HAP-1 (cell line): ENCODE data around the gene CD4.

Experiments used
- DNase-seq, 2 experiments: peaks; one replicate each; pipeline ENCODE4 v3.0.0-alpha.2; 2016 to 2020; ENCODE audit warnings: low spot score in 2 of 2
- H3K27me3 ChIP-seq: fragments of 250-450 bp; sonication (Bioruptor Pico); 2 replicates; pipeline ENCODE4 v1.5.1; 2020; ENCODE audit warnings: low read depth, mild to moderate bottlenecking, moderate library complexity
- H3K36me3 ChIP-seq: fragments of 250-450 bp; sonication (Bioruptor Pico); replicated peaks from 2 replicates; pipeline ENCODE4 v1.5.1; 2020; ENCODE audit warnings: mild to moderate bottlenecking
- H3K4me1 ChIP-seq: fragments of 250-450 bp; sonication (Bioruptor Pico); 2 replicates; pipeline ENCODE4 v1.5.1; 2020; ENCODE audit warnings: mild to moderate bottlenecking
- H3K4me3 ChIP-seq: fragments of 250-450 bp; sonication (Bioruptor Pico); 2 replicates; pipeline ENCODE4 v1.5.1; 2020; ENCODE audit warnings: mild to moderate bottlenecking, moderate library complexity
- H3K9me3 ChIP-seq: fragments of 250-450 bp; sonication (Bioruptor Pico); 2 replicates; pipeline ENCODE4 v1.5.1; 2020; ENCODE audit warnings: mild to moderate bottlenecking, moderate library complexity
- in situ Hi-C: fragments of 300-500 bp; cut with MboI; formaldehyde crosslinking; loops from 3 replicates; pipeline ENCODE4 v1.14.3; 2020; ENCODE audit warnings: low sequenced_read_pairs, inconsistent platforms, mixed read lengths

CD4 gene

DNA sequence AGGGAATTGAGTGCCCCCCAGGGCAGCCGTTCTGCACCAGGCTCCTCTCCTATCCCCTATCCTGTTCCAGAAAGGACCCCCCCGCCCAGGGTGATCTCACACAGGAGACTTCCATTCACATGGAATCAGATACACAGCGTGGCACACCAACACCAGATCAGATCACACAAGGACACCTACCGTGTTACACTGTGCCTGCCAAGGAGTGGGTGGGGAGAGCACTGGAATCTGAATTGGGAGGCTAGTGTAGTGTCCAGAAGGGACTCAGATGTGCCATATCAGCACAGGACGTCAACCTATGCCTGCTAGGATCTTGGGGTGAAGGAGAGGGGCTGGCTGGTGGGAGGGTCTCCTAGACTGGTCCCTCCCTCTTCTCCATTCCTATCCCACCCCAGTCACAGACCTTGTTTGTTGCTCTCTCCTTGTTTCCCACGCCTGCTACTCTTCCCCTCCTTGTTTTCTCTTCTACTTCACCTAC, 20.9 kb upstream of the CD4 start:
- Histone ChIP-seq H3K36me3 (peaks cover 25% of the 10 kb centered on the region), H3K9me3 (no peaks in the 10 kb centered on the region), H3K4me1 (peaks cover 35% of the 10 kb centered on the region), H3K27me3 (no peaks in the 10 kb centered on the region), H3K4me3 (peak overlapping the region; percentile 82)
- in situ Hi-C loops, result no loop called here
- peak in 1 of 2 experiments; percentile 40 for DNase-seq

DNA sequence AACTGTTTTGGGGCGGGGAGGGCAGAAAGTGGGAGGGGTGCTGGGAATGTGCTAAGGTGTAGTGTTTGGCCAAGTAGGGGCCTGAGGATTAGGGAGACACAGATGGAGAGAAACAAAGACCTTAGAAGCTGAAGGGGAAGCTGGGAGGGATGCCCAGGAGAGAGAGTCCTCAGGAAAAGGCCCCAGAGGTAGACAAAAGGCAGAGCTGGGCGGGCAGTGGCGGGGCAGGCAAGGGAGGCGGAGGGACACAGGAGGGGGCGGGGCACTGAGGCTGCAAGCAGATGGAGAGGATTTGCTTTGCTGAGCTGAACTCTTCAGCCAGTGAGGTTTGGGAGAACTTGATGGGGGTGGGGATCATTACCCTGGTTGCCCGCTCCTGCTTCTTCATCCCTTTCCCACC, 20.3 kb upstream of the CD4 start:
- peaks cover 30% of the 10 kb centered on the region for H3K4me1 ChIP-seq
- DNase-seq, result peak; percentile 80 to 95
- H3K4me3 ChIP-seq, result peak overlapping the region; percentile 82
- H3K27me3 ChIP-seq, result no peaks in the 10 kb centered on the region
- H3K9me3 ChIP-seq, result no peaks in the 10 kb centered on the region
- in situ Hi-C loops, result no loop called here
- peaks cover 25% of the 10 kb centered on the region for H3K36me3 ChIP-seq

DNA sequence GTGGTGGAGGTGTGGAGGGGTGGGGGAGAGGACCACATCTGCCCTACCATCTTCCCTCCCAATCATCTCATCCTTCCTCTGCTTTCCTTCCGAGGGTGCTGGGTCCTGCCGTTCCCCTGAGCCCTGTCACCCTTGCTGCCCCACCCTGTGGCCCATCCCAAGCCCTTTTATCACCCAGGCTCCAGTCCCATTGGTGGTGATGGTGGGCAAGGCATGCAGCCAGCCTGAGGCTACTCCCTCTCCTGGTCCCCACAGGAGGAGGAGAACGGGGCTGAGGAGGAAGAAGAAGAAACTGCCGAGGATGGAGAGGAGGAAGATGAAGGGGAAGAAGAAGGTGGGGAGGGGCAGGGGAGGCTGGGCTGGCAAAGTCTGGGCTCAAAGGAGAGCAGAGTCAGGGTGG, 19.7 kb upstream of the CD4 start:
- Histone ChIP-seq H3K4me3 (no peak overlapping the region), H3K4me1 (peaks cover 28% of the 10 kb centered on the region), H3K27me3 (no peaks in the 10 kb centered on the region), H3K9me3 (no peaks in the 10 kb centered on the region), H3K36me3 (peaks cover 25% of the 10 kb centered on the region)
- in situ Hi-C loops, result no loop called here
- DNase-seq, result no peak

DNA sequence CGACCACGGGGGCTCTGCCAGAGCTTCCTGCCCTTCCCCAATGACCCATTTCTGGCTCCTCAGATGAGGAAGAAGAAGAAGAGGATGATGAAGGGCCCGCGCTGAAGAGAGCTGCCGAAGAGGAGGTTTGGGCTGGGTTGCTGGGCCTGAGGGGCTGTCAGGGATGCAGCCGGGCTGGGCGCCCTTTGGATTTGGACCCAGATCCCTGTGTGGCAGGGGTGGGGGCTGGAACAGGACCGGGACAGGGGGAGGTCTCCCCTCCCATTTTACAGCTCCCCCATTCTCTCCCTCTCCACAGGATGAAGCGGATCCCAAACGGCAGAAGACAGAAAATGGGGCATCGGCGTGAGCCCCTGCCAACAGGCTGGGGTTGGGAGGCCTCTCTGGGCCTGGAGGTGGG, 19.2 kb upstream of the CD4 start:
- no peak for DNase-seq
- Histone ChIP-seq H3K4me1 (peaks cover 23% of the 10 kb centered on the region), H3K27me3 (no peaks in the 10 kb centered on the region), H3K9me3 (no peaks in the 10 kb centered on the region), H3K4me3 (no peak overlapping the region), H3K36me3 (peaks cover 25% of the 10 kb centered on the region)
- in situ Hi-C loops, result no loop called here

DNA sequence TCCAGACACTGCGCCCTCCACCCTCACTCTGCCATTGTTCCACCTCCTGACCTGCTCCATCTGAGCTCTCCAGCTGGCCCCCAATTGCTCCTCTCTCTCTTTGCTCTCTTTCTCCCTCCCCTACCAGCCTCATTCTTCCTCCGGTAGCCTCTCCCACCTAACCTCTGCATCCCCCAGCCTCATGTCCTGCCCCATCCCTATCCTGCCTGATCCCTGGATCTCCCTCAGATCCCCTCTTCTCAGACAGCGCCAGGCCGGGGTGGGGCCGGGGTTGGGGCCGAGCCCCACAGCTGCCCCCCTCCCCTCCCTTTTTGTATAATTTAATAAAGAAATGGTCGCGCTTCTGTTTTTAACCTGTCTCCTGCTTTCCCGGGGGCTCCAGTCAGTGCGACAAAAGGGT, 18.7 kb upstream of the CD4 start:
- Histone ChIP-seq H3K9me3 (no peaks in the 10 kb centered on the region), H3K36me3 (peaks cover 25% of the 10 kb centered on the region), H3K27me3 (no peaks in the 10 kb centered on the region), H3K4me3 (no peak overlapping the region), H3K4me1 (peaks cover 18% of the 10 kb centered on the region)
- in situ Hi-C loops, result no loop called here
- DNase-seq, result no peak

DNA sequence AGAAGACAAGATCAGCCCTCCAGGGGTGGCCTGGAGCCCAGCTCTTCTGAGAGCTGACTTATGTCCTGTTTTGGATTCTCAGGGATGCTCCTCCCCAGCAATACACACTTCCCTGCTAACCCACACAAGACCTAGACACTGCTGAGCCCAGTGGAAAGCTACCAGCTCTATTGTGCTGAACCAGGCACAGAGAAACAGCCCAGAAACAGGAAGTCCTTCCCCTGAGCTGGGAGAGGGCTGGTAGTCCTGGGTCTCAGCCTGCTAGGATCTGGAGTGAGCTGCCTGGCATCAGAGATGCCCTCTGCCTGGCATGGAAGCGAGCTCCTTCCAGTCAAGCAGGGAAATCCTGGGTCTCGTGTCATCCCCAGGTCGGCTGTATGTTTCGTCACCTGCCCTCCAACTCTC, 18.2 kb upstream of the CD4 start:
- in situ Hi-C loops, result no loop called here
- H3K27me3 ChIP-seq, result no peaks in the 10 kb centered on the region

DNA sequence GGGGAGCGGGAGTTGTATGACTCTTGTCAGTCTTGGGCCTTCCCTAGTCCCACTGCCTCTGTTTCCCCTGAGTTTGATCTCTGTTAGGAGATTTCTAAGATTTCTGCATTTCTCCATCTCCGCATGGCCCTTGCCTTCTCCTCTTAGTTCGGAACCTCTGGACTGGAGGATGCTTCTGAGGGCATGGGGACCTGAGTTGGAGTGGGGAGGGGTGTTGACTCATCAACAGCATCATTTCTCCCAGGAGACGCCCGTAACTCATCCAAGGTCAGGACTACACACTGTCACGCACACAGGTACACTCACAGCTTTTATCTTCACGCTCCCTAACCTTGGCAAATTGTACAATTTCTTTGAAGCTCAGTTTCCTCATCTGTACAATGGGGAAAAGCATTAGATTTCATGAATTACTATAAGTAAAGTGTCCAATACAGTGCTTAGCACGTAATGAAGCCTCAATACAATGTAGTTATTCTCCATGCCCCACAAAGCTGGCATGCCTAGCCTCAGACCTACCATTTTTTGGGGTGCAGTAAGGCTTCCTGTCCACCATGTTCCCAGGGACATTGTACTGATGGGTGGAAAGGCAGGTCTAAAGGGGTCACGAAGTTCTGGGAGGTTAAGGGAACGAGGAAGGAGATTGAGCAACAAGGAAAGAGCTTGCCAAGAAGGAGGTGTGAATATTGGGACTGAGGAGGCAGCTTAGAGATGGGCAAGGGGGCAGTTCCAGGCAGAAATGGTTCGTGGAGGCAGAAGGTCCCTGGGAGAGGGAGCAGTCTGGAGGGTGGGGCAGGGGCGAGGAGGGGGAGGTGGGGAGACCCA, 17.6 kb upstream of the CD4 start:
- Histone ChIP-seq H3K4me3 (no peak overlapping the region), H3K27me3 (no peaks in the 10 kb centered on the region), H3K36me3 (peaks cover 25% of the 10 kb centered on the region), H3K9me3 (no peaks in the 10 kb centered on the region), H3K4me1 (peaks cover 15% of the 10 kb centered on the region)
- in situ Hi-C loops, result no loop called here
- DNase-seq, result no peak

More for the DNA sequence above, 18.2 kb upstream of the CD4 start:
- no peak for DNase-seq
- Histone ChIP-seq H3K9me3 (no peaks in the 10 kb centered on the region), H3K36me3 (peaks cover 25% of the 10 kb centered on the region), H3K4me1 (peaks cover 15% of the 10 kb centered on the region), H3K4me3 (no peak overlapping the region)

DNA sequence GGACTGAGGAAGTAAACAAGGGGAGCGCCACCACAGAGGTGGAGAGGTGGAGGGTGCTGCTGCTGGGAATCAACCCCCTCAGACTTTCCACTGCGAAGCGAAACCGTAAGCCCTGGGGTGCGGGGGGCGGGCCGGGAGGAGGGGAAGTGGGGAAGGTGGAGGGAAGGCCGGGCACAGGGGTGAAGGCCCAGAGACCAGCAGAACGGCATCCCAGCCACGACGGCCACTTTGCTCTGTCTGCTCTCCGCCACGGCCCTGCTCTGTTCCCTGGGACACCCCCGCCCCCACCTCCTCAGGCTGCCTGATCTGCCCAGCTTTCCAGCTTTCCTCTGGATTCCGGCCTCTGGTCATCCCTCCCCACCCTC, 17.0 kb upstream of the CD4 start, which contains the start of gene LAG3:
LAG3 (plus strand) TSS at position 190 of the 365 bp plus-strand sequence. CDS start 333 bp downstream, outside the sequence.
- in situ Hi-C loops, result no loop called here
- no peak within 1 kb of the TSS for H3K4me3 ChIP-seq
- no peak for DNase-seq
- peaks cover 25% of the 10 kb centered on the region for H3K36me3 ChIP-seq
- peaks cover 15% of the 10 kb centered on the region for H3K4me1 ChIP-seq
- no peaks in the 10 kb centered on the region for H3K27me3 ChIP-seq
- H3K9me3 ChIP-seq, result no peaks in the 10 kb centered on the region

DNA sequence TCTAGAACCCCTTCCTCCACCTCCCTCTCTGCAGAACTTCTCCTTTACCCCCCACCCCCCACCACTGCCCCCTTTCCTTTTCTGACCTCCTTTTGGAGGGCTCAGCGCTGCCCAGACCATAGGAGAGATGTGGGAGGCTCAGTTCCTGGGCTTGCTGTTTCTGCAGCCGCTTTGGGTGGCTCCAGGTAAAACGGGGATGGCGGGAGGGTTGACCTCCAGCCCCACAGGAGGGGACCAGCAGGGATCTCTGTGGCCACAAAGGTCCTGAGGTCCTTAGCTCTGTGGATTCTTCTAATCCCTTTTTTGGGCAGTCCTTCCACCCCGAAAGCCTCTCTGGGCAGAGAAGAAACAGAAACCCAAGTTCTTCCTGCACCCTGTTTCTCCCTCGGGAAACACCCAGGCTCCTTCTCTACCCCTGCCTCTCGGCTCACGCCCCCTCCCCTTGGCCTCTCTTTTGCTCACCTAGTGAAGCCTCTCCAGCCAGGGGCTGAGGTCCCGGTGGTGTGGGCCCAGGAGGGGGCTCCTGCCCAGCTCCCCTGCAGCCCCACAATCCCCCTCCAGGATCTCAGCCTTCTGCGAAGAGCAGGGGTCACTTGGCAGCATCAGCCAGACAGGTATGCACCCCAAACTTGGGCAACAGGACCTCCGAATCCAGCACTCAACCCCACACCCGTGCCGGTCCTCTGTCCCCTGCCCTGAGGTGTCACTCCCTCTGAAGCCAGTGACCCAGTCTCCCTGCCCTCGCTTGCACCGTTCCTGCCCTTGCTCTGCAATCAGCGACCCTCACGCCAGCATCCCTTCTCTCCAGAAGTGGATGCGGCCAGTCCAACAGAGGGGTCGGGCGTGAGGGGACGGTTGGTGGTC, 16.4 kb upstream of the CD4 start:
- Histone ChIP-seq H3K36me3 (peaks cover 25% of the 10 kb centered on the region), H3K4me1 (peaks cover 14% of the 10 kb centered on the region), H3K27me3 (no peaks in the 10 kb centered on the region), H3K9me3 (no peaks in the 10 kb centered on the region), H3K4me3 (no peak overlapping the region)
- in situ Hi-C loops, result no loop called here
- no peak for DNase-seq

DNA sequence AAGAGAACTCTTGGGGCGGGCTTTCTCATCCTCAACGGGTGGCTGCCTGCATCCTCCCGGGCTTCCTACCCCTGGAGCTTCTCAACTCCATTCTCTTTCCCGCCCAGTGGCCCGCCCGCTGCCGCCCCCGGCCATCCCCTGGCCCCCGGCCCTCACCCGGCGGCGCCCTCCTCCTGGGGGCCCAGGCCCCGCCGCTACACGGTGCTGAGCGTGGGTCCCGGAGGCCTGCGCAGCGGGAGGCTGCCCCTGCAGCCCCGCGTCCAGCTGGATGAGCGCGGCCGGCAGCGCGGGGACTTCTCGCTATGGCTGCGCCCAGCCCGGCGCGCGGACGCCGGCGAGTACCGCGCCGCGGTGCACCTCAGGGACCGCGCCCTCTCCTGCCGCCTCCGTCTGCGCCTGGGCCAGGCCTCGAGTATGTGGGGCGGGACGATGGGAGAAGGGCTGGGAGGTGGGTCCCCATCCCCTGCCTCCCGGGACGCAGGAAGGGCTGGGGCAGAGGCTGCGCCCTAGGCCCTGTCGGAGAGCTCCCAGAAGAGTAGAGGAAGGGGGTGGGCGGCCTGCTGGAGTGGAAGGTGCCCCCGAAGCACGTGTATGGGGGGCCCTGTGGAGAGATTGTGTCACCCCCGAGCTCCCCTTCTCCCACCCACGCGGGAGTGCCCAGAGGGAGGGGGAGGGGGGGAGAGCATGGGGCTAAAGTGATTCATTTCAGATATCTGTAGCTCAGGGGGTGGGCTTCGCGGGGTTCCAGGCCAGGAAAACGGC, 15.6 kb upstream of the CD4 start:
- no peaks in the 10 kb centered on the region for H3K9me3 ChIP-seq
- H3K4me1 ChIP-seq, result peaks cover 12% of the 10 kb centered on the region
- H3K36me3 ChIP-seq, result peaks cover 25% of the 10 kb centered on the region
- no peaks in the 10 kb centered on the region for H3K27me3 ChIP-seq
- in situ Hi-C loops, result no loop called here
- H3K4me3 ChIP-seq, result no peak overlapping the region
- DNase-seq, result no peak

DNA sequence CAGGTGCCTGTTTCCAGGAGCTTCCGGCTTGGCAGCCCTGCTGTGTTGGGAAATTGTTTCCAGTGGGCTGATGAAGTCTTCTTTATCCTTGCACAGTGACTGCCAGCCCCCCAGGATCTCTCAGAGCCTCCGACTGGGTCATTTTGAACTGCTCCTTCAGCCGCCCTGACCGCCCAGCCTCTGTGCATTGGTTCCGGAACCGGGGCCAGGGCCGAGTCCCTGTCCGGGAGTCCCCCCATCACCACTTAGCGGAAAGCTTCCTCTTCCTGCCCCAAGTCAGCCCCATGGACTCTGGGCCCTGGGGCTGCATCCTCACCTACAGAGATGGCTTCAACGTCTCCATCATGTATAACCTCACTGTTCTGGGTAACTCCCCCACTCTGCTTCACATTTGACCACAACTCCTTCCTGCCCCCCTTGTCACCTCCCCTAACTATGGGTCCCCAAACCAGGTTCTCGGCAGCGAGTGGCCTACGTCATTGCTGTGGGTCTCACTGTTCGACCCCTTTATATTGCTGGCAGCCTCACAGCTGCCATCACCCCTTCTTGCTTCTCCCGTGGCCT, 14.7 kb upstream of the CD4 start:
- Histone ChIP-seq H3K27me3 (no peaks in the 10 kb centered on the region), H3K4me1 (peaks cover 7% of the 10 kb centered on the region), H3K9me3 (no peaks in the 10 kb centered on the region), H3K4me3 (no peak overlapping the region), H3K36me3 (peaks cover 22% of the 10 kb centered on the region)
- no peak for DNase-seq
- in situ Hi-C loops, result no loop called here

DNA sequence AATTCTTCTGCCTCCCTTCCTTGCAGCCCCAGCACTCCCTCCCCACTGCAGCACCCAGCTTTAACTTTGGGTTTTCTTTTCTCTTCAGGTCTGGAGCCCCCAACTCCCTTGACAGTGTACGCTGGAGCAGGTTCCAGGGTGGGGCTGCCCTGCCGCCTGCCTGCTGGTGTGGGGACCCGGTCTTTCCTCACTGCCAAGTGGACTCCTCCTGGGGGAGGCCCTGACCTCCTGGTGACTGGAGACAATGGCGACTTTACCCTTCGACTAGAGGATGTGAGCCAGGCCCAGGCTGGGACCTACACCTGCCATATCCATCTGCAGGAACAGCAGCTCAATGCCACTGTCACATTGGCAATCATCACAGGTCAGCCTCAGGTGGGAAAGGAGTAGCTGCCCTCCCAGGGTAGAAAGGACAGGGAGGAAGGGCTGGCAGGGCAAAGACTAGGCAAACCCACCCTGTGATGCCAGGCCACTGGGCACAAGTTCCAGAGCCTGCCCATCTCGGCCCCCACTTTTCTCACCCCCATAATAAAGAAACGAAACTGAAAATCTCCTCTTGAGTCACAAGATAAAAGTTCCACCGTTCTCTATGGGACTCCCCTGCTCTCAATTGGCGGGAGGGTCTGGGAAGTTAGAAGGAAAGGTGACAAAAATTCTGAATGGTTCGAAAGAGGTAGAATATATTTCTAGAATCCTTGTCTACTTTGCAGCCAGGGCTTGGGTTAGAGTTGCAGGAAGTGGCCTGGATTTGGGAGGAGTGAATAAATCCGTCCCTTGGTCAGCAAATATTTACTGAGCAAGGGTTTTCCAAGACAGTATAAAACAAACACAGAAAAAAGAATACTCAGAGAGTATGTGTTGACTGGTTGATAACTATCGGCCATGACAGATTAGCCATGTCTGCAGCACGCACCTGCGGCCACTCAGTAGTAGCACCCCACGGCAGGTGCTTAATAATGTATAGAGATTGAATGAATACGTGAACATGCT, 13.8 kb upstream of the CD4 start:
- peaks cover 7% of the 10 kb centered on the region for H3K4me1 ChIP-seq
- peaks cover 15% of the 10 kb centered on the region for H3K36me3 ChIP-seq
- DNase-seq, result no peak
- no peaks in the 10 kb centered on the region for H3K27me3 ChIP-seq
- H3K9me3 ChIP-seq, result no peaks in the 10 kb centered on the region
- no peak overlapping the region for H3K4me3 ChIP-seq
- in situ Hi-C loops, result no loop called here
